ENCODE results near the gene MAP6D1. TPM values are rescaled to one million over a fixed set of nuclear protein-coding genes. Genes with fewer than 3 reads are reported as not detected.
A peak's percentile ranks its signal among the peaks of the same experiment; 100 is the strongest.
"Not testable (repeated sequence)": the region's sequence is repeated elsewhere in the genome, so short reads cannot be mapped to it uniquely, and the experiment has no call there.

The MAP6D1 gene
- total RNA-seq, 1 donor from 2014 or later = 1.2 TPM

DNA sequence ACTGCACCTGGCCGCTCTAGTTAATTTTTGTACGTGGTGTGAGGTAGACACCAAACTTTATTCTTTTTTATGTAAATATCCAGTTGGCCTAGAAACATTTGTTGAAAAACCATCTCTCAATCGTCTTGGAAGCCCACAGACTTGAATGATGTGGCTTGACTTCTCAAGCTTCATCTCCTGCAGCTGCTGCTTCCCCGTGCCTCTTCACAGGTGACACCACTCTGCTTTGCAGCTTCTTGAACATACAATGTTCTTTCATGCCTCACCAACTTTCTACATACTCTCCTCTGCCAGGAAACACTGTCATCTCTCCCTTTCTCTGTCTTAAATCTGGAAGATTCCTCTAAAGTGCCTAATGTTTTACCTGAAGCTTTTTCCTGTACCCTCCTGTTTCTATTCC lies 35.6 kb downstream of the MAP6D1 start:
- intact Hi-C loops (cut with DNase I) = no loop called here
- H3K4me1 ChIP-seq = no peaks in the 10 kb centered on the region
- no peak for TF ChIP-seq CTCF (IDR thresholded peaks at IDR 0.05)
- no peak overlapping the region for H3K4me3 ChIP-seq
- ATAC-seq (no peak), DNase-seq (no peak)
- H3K9me3 ChIP-seq = no peaks in the 10 kb centered on the region
- no peak overlapping the region for H3K27ac ChIP-seq
- peaks cover 74% of the 10 kb centered on the region for H3K36me3 ChIP-seq
- no peaks in the 10 kb centered on the region for H3K27me3 ChIP-seq

- H3K27me3 ChIP-seq; intact Hi-C loops (cut with DNase I); H3K4me1 ChIP-seq; H3K27ac ChIP-seq; H3K4me3 ChIP-seq; DNase-seq; ATAC-seq; H3K9me3 ChIP-seq: not testable (repeated sequence)
- H3K36me3 ChIP-seq = peaks cover 53% of the 10 kb centered on the region
These were observed 40.9 kb downstream of the MAP6D1 start for GRCh38 chr3:183784503-183784902.

DNA sequence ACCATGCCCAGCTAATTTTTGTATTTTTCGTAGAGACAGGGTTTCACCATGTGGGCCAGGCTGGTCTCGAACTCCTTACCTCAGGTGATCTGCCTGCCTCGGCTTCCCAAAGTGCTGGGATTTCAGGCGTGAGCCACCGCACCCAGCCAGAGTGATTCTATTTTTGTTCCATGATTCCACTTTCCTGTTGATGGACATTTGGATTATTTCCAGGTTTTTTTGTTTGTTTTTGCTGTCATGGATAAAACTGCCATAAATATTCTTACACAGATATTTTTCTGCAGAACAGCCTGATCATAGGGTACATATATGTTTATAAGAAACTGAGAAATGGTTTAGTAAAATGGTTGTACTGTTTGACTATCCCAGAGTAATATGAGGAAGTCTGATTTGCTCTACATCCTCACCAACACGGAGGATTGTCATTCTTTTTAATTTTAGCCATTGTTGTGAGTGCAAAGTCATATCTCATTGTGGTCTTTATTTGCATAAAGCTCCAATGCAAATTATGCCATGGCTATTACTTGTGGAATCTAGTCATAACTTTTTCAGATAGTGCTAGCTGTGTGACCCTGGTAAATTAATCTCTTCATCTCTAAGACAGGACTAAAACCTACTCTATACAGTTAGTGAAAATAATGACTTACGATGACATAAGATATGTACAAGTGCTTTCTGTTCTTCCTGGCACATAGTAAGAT lies 42.7 kb downstream of the MAP6D1 start:
- no peak for TF ChIP-seq CTCF (IDR thresholded peaks at IDR 0.05)
- Histone ChIP-seq H3K4me3 (no peak overlapping the region), H3K4me1 (no peaks in the 10 kb centered on the region), H3K9me3 (no peaks in the 10 kb centered on the region), H3K27me3 (no peaks in the 10 kb centered on the region), H3K27ac (no peak overlapping the region), H3K36me3 (peaks cover 66% of the 10 kb centered on the region)
- intact Hi-C loops (cut with DNase I) = no loop called here
- DNase-seq = no peak
- ATAC-seq = no peak

DNA sequence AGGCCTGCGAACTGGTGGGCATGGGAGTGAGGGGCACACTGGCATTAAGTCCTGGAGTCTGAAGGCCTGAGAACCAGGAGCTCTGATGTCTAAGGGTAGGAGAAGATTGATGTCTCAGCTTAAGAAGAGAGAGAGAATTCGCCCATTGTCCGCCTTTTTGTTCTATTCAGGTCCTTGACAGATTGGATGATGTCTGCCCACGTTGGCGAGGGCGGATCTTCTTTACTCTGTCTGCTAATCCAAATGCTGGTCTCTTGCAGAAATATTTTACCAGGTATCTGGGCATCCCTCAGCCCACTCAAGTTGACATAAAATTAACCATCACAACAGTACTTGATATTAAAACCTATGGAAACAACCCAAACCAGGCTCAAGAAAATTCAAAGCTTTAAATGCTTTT lies 44.1 kb downstream of the MAP6D1 start:
- H3K27me3 ChIP-seq = no peaks in the 10 kb centered on the region
- no peak overlapping the region for H3K27ac ChIP-seq
- H3K36me3 ChIP-seq = peaks cover 66% of the 10 kb centered on the region
- intact Hi-C loops (cut with DNase I) = no loop called here
- DNase-seq (no peak), ATAC-seq (no peak)
- no peak for TF ChIP-seq CTCF (IDR thresholded peaks at IDR 0.05)
- H3K4me3 ChIP-seq = no peak overlapping the region
- peaks cover 2% of the 10 kb centered on the region for H3K4me1 ChIP-seq
- no peaks in the 10 kb centered on the region for H3K9me3 ChIP-seq

DNA sequence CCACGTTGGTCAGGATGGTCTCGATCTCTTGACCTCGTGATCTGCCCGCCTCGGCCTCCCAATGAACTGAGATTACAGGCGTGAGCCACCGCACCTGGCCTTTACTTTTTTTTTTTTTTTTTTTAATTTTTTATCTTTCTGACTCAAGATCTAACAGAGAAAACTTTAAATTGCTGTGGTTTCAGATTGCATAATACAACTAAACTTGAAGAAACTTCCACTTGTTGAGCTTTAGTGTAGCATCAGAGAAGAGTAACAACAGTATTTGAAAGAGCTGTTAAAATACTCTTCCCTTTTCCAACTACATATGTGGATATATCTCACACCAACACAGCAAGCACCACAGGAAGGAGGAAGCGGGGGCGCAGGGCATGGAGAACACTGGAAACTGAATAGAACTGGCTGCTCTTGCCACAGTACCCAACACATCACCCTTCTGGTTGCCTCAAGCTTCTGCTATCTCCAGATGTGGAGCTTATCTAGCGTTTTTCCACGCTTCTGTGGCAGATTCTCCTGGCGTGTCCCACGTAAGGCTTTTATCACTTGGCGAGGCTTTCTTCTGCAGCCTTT lies 45.4 kb downstream of the MAP6D1 start:
- no peak for TF ChIP-seq CTCF (IDR thresholded peaks at IDR 0.05)
- Histone ChIP-seq H3K27ac (no peak overlapping the region), H3K4me1 (peaks cover 6% of the 10 kb centered on the region), H3K9me3 (no peaks in the 10 kb centered on the region), H3K4me3 (no peak overlapping the region), H3K27me3 (no peaks in the 10 kb centered on the region), H3K36me3 (peaks cover 61% of the 10 kb centered on the region)
- ATAC-seq (peak; percentile 94), DNase-seq (peak; percentile 73)
- intact Hi-C loops (cut with DNase I) = no loop called here

DNA sequence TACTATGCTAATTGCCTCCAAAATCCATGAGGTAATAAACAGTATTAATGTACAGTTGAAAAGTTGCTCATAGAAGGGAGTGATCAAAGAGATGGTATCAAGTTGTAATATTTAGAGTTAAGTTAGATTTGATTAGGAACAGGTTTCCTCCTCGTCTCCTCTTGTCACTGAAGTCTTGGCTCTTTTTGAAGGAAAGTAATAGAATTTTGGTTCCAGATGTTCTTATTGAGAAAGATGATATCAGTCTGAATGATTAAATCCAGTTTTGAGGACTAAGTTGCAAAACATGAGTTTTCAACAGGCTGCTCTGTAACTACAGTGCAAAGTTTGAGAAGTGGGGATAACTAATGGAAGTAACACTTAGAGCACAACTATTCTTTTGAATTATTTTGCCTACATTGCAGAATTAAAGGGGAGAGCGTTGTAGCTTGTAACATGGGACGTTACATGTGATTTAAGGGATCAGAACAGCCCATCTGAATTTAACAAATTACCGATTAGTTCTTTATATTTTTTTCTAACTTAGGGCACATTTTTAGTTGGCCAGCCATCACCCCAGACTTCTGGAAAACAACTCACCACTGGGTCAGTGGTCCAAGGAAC lies 48.3 kb downstream of the MAP6D1 start:
- H3K9me3 ChIP-seq = no peaks in the 10 kb centered on the region
- no peak for ATAC-seq
- no peak for DNase-seq
- peaks cover 6% of the 10 kb centered on the region for H3K4me1 ChIP-seq
- intact Hi-C loops (cut with DNase I) = no loop called here
- H3K36me3 ChIP-seq = peaks cover 84% of the 10 kb centered on the region
- H3K27me3 ChIP-seq = no peaks in the 10 kb centered on the region
- no peak overlapping the region for H3K27ac ChIP-seq
- no peak for TF ChIP-seq CTCF (IDR thresholded peaks at IDR 0.05)
- no peak overlapping the region for H3K4me3 ChIP-seq

DNA sequence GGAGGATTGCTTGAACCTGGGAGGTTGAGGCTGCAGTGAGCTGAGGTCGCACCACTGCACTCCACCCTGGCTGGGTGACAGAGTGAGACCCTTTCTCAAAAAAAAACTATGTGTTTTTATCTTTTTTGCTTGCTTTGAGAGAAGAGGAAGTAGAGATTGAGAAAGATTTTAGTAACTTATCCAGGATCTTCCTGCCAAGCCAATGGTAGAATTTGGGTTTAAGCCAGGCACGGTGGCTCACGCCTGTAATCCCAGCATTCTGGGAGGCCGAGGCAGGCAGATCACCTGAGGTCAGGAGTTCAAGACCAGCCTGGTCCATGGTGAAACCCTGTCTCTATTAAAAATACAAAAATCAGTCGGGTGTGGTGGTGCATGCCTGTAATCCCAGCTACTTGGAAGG lies 48.9 kb downstream of the MAP6D1 start:
- ATAC-seq; H3K4me1 ChIP-seq; H3K9me3 ChIP-seq; intact Hi-C loops (cut with DNase I); H3K4me3 ChIP-seq; H3K27me3 ChIP-seq; DNase-seq; H3K27ac ChIP-seq: not testable (repeated sequence)
- peaks cover 79% of the 10 kb centered on the region for H3K36me3 ChIP-seq
